ENCODE measurements around the gene DIPK1A. TPM values are rescaled to one million over a fixed set of nuclear protein-coding genes. Genes with fewer than 3 reads are reported as not detected.

The DIPK1A gene
- total RNA-seq, 1 donor from 2014 or later, result 7.5 TPM

DNA sequence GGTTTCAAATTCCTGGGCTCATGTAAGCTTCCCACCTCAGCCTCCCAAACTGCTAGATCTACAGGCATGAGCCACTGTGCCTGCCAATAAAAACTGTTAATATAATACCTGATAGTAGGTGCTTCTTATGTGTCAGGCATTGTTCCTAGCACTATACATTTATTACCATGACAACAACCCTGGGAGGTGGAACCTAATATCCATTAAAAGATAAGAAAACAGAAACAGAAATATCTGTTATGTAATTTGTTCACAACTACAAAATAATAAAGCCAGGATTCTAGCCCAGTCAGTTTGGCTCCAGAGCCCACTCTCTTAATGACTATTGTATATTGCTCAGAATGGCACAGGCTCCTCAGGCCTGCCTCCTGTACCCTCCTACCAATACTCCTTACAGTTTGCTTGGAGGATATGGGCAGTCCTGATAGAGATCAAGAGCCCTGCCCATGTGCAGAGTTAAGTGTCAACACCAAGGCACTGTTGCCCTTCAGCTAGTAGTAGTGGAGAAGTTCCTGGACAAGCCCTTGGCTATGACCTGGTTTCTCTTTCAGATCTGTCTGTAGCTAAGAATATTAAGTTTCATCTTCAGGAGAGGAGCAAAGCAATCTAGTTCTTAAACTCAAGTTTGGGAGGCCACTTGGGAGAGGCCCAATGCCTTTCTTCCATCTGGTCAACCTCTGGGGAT lies 107.0 kb downstream of the DIPK1A start:
- DNase-seq (ENCODE audit: low spot score), result no peak
- intact Hi-C loops (cut with DNase I), result no loop called here

DNA sequence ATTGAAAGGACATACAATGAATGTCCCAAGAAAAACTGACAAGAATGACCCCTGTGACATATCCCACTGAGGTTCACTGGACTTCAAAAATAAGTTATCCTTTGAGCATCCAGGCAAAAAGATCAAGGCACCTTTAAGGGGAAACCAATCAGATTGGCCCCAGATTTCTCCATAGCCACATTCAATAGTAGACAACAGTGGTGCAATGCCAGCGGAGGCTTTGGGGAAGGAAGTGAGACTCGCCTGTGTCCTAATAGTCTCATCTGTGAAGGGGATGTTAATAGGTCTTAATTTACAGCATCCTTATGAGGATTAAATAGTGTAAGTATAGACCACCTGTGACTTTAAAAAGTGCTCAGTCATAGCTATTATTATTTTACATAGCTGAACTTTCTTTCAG lies 108.0 kb downstream of the DIPK1A start:
- no peak for DNase-seq (ENCODE audit: low spot score)
- intact Hi-C loops (cut with DNase I), result no loop called here

DNA sequence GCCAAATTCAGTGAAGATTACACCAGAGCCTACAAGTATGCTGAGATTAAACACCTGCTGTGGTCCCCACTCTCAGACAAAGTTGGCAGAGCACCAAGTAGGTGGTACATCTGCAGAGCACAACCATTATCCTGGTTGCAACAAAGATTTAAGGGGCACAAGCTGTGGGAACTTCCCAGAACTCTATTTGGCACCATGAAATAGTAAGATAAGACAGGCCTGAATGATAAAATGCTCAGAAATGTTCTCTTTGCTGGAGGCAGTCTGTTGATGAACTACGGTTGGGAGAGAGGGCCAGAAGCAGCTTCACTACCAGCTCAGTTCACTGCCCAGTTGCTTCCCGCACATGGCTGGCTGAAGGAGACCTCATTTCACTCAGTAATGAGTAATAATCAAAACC lies 109.5 kb downstream of the DIPK1A start:
- intact Hi-C loops (cut with DNase I), result no loop called here
- DNase-seq (ENCODE audit: low spot score), result no peak

DNA sequence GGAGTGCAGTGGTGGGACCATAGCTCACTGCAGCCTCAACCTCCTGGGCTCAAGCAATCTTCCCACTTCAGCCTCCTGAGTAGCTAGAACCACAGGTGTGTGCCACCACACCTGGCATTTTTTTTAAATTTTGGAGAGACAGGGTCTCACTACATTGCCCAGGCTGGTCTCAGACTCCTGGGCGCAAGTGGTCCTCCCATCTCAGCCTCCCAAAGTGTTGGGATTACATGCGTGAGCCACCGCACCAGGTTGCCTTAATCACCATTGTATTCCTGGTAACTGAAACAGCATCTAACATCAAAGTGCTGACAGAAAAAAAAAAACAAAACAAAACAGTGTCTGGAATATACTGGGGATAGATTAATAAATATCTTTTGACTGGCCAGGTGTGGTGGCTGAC lies 111.2 kb downstream of the DIPK1A start:
- no peak for DNase-seq (ENCODE audit: low spot score)
- intact Hi-C loops (cut with DNase I), result no loop called here

DNA sequence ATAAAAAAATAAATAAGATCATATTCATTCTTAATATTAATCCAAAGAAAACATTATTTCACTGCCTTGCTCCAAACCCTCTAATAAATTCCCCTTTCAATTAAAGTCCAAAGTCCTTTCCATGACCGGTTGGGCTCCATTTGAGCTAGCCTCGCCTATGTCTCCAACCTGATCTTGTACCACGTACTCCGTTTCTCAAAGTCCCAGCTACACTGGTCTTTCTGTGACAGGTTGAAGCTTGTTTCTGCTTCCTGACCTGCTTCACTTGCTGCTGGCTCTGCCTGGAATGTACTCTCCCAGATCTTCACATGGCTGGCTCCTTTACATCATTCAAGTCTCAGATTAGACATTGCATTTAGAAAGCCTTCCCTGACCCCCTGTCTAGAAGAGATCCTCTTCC lies 113.1 kb downstream of the DIPK1A start:
- intact Hi-C loops (cut with DNase I), result no loop called here
- no peak for DNase-seq (ENCODE audit: low spot score)

DNA sequence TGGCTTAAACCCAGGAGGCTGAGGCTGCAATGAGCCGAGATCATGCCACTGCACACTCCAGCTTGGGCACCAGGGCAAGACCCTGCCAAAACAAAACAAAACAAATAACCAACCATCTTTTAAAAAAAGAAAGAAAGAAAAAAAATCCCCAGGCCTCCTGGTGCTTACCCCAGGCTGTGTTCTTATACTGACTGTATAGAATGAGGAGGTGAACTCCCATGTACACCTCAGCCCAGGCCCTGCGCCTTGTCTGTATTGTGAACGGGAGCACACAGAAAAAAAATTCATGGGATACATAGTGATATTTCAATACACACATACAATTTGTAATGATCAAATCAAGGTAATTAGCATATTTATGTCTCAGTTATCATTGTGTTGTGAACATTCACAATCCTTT lies 115.4 kb downstream of the DIPK1A start:
- DNase-seq (ENCODE audit: low spot score), result no peak
- intact Hi-C loops (cut with DNase I), result no loop called here

DNA sequence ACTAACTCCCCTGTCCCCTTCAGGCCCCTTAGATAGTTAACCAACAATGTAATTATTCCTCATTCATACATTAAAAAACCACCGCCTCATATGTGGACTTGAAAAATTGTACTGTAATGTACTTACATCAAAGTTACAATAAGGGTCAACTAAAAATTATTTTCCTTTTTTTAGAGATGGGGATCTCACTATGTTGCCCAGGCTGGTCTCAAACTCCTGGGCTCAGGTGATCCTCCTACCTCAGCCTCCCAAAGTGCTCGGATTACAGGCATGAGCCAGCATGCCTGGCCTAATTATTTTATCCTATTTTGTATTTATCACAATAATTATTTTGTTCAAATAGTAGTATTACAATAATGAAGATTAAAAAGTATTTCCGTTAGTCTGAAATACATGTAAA lies 116.8 kb downstream of the DIPK1A start:
- intact Hi-C loops (cut with DNase I), result no loop called here
- DNase-seq (ENCODE audit: low spot score), result no peak

DNA sequence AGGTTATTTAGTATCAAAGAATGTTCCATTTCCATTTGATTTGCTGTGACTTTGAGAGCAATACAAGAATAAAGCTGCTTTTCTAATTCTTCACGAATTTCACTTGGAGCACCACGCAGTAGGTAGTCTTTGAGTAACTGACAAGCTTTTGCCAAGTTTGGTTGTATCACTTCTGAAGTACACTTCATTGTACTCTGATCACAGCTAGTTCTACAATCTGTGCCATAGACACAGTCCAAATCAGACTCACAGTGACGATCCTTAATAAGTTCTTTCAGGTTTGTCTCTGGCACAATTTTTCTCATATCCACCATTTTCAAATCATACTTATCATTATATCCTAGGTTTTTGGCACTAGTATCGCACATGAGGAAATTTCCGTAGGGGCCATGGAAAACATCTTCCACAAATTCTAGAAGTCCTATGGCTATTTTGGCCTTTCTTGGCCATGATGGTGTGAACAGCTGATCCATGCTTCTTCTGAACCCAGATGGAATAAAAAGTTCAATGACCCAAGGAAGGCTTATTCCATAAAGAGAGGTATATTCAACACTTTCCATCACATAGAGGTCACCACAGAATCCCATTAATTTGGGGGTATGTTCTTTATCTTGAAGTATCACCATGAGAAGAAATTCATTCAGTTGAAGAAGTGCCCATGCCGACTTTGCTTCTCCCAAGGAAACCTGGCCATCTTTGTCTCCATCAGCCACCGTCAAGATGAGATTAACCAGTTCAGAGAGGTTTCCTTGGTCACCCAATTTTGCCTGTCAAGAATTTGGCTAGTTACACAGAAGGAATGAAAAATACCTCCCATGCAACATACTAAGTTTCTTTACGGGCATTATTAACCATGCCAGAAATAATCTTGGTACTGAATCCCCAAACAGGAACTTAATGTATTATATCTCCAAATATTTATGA lies 117.6 kb downstream of the DIPK1A start:
- DNase-seq (ENCODE audit: low spot score), result no peak
- intact Hi-C loops (cut with DNase I), result no loop called here

DNA sequence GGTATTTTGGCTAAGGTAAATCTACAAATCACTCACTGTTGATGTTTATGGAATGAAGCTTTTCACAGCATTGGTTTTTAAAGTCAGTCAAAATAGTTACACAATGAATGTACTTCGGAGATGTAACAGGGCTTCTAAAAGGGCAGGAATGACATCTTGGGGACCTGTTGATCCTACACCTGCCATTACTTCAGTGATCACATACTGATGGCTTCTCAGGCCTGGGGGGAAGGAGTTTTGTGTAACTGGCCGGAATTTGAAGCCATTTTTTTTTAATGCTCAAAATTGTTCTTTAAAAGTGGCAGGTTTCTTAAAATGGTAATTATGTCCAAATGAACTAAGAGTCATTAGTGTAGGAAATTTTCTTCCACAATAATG lies 118.2 kb downstream of the DIPK1A start:
- intact Hi-C loops (cut with DNase I), result no loop called here
- no peak for DNase-seq (ENCODE audit: low spot score)

DNA sequence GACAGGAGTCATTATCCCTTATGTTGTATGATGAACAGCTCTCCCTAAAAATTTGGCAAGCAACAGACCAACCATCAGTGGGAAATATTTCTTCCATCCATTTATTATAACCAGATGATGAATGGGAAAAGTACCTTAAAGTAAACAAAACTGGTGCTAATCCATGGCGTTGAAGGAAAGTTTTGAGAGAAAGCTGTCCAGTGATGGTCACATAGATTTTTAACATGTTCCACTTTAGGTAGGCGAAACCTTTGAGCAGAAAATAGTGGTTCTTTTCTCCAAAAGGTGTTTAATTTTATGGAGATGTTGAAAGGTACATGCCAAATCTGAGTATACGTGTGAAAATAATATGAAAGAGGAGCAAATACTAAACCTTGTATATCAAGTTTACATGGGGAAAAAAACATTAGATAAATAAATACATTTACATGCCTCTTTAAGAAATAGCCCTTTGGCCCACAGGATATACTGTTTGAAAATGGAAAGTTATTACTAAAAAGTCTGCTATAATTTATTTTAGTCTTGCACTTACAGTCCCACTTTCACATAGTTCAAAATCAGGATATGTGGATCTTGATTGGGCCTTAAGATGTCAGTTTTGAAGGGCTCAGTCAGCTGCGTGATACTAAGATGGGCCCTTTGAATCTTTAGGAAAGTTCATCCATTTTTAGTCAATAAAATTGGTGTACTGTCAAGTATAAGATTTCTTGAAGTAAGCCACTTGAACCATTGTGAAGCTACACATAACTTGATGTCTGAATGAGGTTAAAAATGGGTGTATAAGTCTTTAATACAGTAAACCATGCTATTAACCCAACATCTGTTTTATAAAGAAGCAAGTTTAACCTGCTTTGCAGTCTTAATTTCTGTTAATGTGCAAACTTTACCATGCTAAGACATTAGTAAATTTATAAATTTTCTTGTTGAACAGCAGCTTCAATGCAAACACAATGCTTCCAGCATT lies 118.9 kb downstream of the DIPK1A start:
- no peak for DNase-seq (ENCODE audit: low spot score)
- intact Hi-C loops (cut with DNase I), result no loop called here

DNA sequence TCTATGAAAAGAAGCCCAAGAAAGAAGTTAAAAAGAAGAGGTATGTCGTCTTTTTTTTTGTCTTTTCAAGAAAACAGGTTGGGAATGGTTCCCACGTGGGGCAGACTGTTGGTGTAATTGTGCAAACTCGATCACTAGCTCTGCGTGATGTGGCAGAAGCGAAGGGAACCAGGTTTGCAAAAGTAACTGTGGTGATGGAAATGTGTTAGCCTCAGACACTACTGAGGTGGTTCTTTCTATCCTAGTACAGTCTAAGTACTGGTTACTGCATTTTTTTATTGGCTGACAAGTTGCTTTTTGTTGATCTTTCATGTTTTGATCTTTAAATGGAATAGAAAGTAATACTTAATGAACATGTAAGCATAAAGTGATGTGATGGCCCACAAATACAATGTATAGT lies 120.7 kb downstream of the DIPK1A start:
- intact Hi-C loops (cut with DNase I), result no loop called here
- DNase-seq (ENCODE audit: low spot score), result no peak

DNA sequence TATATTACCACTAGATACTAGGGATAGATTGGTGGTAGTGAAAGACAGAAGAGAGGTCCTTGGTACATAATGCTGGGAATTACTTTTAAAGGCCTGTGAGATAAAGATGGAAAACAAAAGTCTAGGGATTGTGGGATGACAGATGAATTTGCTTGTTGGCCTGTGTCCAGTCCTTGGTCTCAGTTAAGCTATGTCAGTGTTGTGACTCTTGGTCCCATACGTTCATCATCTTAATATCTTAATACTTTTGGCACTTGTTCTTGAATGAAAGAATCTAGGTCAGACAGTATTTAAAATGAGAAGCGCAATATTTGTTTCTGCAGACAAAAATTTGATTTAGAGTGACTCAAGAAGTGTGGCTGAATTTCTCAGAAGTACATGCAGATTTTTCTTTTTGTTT lies 121.8 kb downstream of the DIPK1A start:
- intact Hi-C loops (cut with DNase I), result no loop called here
- no peak for DNase-seq (ENCODE audit: low spot score)

DNA sequence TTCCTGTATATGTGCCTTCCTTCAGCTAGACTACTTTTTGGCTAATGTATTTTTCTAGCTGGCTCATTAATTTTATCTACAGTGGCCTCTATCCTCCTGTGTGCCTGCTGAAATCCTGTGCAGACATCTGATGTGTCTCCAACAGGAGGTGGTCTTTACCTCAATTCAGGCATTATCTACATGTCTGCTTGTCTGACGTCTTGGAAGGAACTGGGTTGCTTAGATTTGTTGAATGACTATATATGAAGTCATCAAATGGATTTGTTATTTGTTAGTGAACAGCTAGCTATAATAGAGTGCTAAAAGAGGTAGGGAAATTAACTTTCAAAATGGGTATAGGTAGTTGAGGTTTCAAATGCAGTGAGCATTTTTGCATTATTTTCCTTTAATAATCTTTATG lies 122.7 kb downstream of the DIPK1A start:
- intact Hi-C loops (cut with DNase I), result no loop called here
- DNase-seq (ENCODE audit: low spot score), result no peak

DNA sequence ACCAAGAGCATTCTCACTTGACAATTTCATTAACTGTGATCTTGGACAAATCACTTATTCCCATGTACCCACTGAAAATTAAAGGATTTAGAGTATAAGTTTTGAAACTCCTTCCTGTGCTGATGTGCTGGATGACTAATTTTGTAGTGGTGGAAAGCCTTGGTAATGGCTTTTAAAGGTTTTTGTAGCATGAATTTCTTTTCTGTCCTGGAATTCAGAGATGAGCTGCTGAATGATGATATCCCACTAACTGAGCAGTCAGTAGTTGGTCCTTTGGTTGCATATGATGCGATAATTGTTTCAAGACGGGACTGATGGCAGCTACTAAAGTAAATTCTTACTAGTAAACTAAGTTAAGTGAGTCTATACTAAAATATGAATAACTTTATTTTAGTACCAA lies 124.2 kb downstream of the DIPK1A start:
- intact Hi-C loops (cut with DNase I), result no loop called here

DNA sequence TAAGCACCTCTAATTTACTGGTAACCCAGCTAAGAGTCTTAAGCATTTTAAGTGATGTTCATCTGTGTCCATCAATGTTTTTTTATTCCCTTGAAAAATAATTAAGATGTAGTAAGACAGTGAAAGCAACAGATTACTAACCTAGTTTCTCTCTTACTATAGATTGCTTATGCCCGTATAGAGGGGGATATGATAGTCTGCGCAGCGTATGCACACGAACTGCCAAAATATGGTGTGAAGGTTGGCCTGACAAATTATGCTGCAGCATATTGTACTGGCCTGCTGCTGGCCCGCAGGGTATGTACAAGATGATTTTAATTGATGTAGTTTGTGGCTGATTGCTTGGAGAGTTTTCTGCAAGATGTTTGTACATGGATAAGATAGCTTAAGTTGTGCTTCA lies 126.6 kb downstream of the DIPK1A start:
- intact Hi-C loops (cut with DNase I), result loop anchor here (5.0 kb wide), 2 partner anchors 47 to 77 kb away; partner anchors contain the start of gene EVI5
- no peak for DNase-seq (ENCODE audit: low spot score)

More for the DNA sequence above, 124.2 kb downstream of the DIPK1A start:
- DNase-seq (ENCODE audit: low spot score), result no peak

DNA sequence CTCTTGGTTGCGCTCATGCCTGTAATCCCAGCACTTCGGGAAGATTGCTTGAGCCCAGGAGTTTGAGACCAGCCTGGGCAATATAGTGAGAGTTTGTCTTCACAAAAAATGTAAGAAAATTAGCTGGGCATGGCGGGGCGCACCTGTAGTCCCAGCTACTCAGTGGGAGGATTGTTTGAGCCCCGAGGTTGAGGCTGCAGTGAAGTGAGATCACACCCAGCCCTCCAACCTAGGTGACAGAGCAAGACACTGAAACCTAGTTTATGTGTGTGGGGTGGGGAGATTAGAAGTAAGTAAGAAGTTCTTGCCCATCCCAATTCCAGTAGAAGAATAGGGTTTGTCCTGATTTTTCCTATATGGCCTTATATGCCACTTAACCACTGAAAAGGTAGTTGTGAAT lies 127.4 kb downstream of the DIPK1A start:
- intact Hi-C loops (cut with DNase I), result loop anchor here (5.0 kb wide), 2 partner anchors 47 to 77 kb away; partner anchors contain the start of gene EVI5
- DNase-seq (ENCODE audit: low spot score), result no peak

DNA sequence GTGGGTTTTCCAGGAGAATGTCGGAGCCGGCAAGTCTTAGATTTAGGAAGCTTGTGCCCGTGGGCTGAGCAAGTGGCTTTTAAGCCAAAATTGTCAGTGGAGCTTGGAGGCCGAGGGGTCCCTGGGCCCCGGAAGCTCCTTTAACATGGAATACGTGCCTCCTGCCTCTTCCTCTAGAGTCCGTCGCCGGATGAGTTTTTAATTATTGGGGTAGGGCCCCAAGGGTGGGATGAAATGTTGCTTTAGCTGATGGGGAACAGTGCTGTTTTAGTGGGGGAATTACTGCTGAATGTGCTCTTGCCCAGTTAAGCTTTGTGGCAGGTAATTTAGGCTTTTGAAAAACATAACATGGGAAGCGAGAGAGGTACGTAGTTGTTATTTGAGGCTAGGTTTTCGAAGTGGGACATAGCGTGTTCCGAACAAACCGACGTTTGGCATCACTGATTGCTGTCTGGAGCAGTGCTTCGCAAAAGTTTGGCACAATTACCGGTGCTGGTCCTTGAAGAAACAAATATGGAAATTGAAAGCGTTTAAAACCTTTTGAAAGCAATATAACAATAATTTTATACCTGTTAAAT lies 128.6 kb downstream of the DIPK1A start:
- DNase-seq (ENCODE audit: low spot score), result no peak
- intact Hi-C loops (cut with DNase I), result loop anchor here (5.0 kb wide), 2 partner anchors 45 to 75 kb away; partner anchors contain the start of gene EVI5

DNA sequence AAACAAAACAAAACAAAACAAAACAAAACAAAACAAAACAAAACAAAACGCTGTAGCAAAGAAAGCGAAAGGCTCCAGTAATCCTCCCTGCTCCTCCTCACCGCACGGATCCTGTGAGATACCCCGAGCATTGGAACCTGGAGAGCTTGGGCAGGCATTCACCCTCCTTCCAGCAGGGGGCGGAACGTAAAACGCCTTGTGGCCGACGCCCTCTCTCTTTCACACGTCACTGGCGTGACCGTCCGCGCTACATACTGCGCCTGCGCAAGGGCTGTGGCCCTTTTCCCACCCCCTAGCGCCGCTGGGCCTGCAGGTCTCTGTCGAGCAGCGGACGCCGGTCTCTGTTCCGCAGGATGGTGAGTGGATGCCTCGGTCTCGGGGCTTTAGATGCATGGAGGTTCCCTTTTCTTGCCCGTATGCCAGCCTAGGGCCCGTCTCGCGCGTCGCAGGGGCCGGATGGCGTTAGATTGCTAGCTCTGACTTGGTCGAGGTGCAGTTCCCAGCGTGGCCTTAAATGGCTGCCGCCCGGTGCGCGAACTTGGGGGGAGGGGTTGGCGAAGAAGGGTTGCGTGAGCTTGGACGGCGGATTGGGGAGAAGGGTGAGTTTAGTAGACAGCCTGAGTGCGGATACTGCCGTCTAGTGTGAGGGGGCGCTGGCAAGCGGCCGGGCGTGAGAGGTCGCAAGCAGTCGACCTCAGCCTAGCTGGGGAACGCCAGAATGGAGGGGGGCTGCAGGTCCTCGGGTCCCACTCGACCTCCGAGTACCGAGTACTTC lies 129.3 kb downstream of the DIPK1A start, which contains the start of gene RPL5:
Gene RPL5, plus strand, starts transcription at position 279 of the 775 bp plus-strand sequence. Its CDS starts 75 bp downstream, at position 354.
- intact Hi-C loops (cut with DNase I), result loop anchor here (5.0 kb wide), 2 partner anchors 45 to 75 kb away; partner anchors contain the start of gene EVI5
- DNase-seq (ENCODE audit: low spot score), result peak; percentile 99

Measured in cardiac septum (tissue), 1 donor.